ENCODE results near the gene HAO2.

DNA sequence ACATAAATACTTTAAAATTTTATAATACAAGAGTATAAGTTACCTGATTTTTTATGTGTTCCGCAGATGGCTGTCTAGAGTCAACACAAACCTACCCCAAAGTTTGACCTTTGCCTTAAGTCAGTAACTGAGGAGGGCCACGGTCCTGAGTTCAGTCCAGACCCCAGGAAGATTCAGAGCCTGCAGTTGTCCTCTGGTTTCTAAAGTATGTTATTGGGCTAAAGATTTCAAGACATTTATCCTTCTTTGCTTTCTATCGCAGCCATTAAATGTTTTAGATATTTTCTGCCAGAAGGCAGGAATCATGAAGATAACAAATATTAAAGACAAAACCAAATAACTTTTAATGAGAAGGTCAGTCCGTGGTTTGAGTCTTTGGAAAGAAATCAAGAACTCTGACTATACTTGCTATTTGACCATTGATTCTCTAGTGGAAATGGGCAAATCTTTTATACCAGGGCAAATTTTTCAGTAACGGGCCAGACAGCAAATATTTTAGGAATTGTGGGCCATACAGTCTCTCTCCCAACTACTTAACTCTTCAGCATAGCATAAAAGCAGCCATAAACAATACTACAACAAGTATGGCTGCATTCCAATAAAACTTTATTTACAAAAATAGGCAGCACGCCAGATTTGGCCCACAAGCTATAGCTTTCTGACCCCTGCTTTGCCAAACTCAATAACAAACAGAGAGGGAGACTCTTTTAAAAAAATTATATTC, 38.0 kb upstream of the HAO2 start:
- TF ChIP-seq, protein P1, sequence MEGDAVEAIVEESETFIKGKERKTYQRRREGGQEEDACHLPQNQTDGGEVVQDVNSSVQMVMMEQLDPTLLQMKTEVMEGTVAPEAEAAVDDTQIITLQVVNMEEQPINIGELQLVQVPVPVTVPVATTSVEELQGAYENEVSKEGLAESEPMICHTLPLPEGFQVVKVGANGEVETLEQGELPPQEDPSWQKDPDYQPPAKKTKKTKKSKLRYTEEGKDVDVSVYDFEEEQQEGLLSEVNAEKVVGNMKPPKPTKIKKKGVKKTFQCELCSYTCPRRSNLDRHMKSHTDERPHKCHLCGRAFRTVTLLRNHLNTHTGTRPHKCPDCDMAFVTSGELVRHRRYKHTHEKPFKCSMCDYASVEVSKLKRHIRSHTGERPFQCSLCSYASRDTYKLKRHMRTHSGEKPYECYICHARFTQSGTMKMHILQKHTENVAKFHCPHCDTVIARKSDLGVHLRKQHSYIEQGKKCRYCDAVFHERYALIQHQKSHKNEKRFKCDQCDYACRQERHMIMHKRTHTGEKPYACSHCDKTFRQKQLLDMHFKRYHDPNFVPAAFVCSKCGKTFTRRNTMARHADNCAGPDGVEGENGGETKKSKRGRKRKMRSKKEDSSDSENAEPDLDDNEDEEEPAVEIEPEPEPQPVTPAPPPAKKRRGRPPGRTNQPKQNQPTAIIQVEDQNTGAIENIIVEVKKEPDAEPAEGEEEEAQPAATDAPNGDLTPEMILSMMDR (conservative IDR thresholded peaks at IDR 0.05; ENCODE audit: low read depth, low read length): no peak
- TF ChIP-seq EZH2 (IDR thresholded peaks at IDR 0.05; ENCODE audit: borderline replicate concordance, low read depth, low read length, poor library complexity, severe bottlenecking): no peak
